H1 (cell line): ENCODE data around the gene UNC5B. TPM values are rescaled to one million over a fixed set of nuclear protein-coding genes. Genes with fewer than 3 reads are reported as not detected.
A peak's percentile ranks its signal among the peaks of the same experiment; 100 is the strongest.

Experiments
- CTCF ChIA-PET: fragments of 300-600 bp; sonication (Branson Sonifier 250); formaldehyde crosslinking; loops from one replicate; lab custom pipeline; 2021; ENCODE audit not compliant: partially characterized antibody; lab: Charles Lee
- POLR2A ChIA-PET: fragments of 300-600 bp; sonication (Branson Sonifier 250); formaldehyde crosslinking; loops from one replicate; lab custom pipeline; 2021; ENCODE audit warnings: inconsistent platforms; ENCODE audit not compliant: partially characterized antibody; lab: Charles Lee
- DNase-seq, 2 experiments: peaks; one replicate each; pipeline versions ENCODE4 v3.0.0 to v3.0.0-alpha.2; 2010 to 2022; ENCODE audit warnings: low spot score in 2 of 2, low read depth in 1 of 2, mixed read lengths in 1 of 2
- FAIRE-seq: peaks from 2 replicates; lab custom pipeline; 2011; peaks lifted over from hg19 to GRCh38; lab: Jason Lieb, UNC
- H2AFZ ChIP-seq: 2 replicates; pipeline ENCODE4 v1.8.1; 2012; ENCODE audit warnings: low read length, inconsistent platforms
- H2AK5ac ChIP-seq: 2 replicates; pipeline ENCODE4 v1.6.1; 2013; ENCODE audit warnings: low read depth, low read length
- H2BK120ac ChIP-seq: replicated peaks from 2 replicates; pipeline ENCODE3; 2013; ENCODE audit warnings: low read depth, low read length, inconsistent platforms
- H2BK12ac ChIP-seq: 2 replicates; pipeline ENCODE4 v1.6.1; 2013; ENCODE audit warnings: low read depth, low read length
- H2BK15ac ChIP-seq: 2 replicates; pipeline ENCODE4 v1.6.1; 2013; ENCODE audit warnings: low read length
- H2BK20ac ChIP-seq: 2 replicates; pipeline ENCODE4 v1.6.1; 2013; ENCODE audit warnings: low read length
- H2BK5ac ChIP-seq: 2 replicates; pipeline ENCODE4 v1.6.1; 2013; ENCODE audit warnings: low read depth, low read length
- H3K14ac ChIP-seq: 2 replicates; pipeline ENCODE4 v1.6.1; 2013; ENCODE audit warnings: inconsistent platforms; ENCODE audit not compliant: insufficient read length
- H3K18ac ChIP-seq: 2 replicates; pipeline ENCODE4 v1.6.1; 2013; ENCODE audit warnings: low read length; ENCODE audit errors: extremely low read depth
- H3K23ac ChIP-seq: 2 replicates; pipeline ENCODE4 v1.6.1; 2013; ENCODE audit warnings: inconsistent platforms; ENCODE audit not compliant: insufficient read length
- H3K23me2 ChIP-seq: 2 replicates; pipeline ENCODE4 v1.6.1; 2013; ENCODE audit warnings: low read depth, low read length
- H3K27ac ChIP-seq: 2 replicates; pipeline ENCODE4 v1.6.1; 2011; ENCODE audit warnings: low read depth, low read length, inconsistent platforms
- H3K27me3 ChIP-seq, 4 experiments: replicated peaks in 1 of 4; 1 replicate in 1 of 4; 2 replicates in 3 of 4; pipeline versions ENCODE4 v1.6.1 to v1.8.1; 2011 to 2013; ENCODE audit warnings: low read length in 3 of 4, mild to moderate bottlenecking in 3 of 4, inconsistent platforms in 2 of 4, mixed read lengths in 2 of 4, moderate library complexity in 1 of 4; ENCODE audit not compliant: control insufficient read depth in 3 of 4, insufficient read depth in 3 of 4; ENCODE audit errors: extremely low read depth in 1 of 4
- H3K36me3 ChIP-seq, 4 experiments: 2 replicates each; pipeline versions ENCODE4 v1.6.1 to v1.8.1; 2011 to 2013; ENCODE audit warnings: mild to moderate bottlenecking in 4 of 4, low read length in 3 of 4, moderate library complexity in 2 of 4, control low read depth in 1 of 4, inconsistent platforms in 1 of 4; ENCODE audit not compliant: insufficient read depth in 4 of 4, control insufficient read depth in 2 of 4
- H3K4ac ChIP-seq: replicated peaks from 2 replicates; pipeline ENCODE3; 2013; ENCODE audit warnings: low read length, low read depth, mixed read lengths, inconsistent platforms; ENCODE audit not compliant: insufficient read length
- H3K4me1 ChIP-seq, 4 experiments: replicated peaks in 1 of 4; 1 replicate in 1 of 4; 2 replicates in 3 of 4; pipeline versions ENCODE4 v1.6.1 to v1.8.1; 2011 to 2013; ENCODE audit warnings: low read length in 3 of 4, inconsistent platforms in 2 of 4, mixed read lengths in 1 of 4; ENCODE audit not compliant: insufficient read depth in 4 of 4, control insufficient read depth in 3 of 4
- H3K4me2 ChIP-seq, 2 experiments: 2 replicates each; pipeline versions ENCODE4 v1.6.1 to v1.8.1; 2011 to 2013; ENCODE audit warnings: low read depth in 2 of 2, low read length in 2 of 2, control low read depth in 1 of 2, inconsistent platforms in 1 of 2, mild to moderate bottlenecking in 1 of 2; ENCODE audit not compliant: insufficient read depth in 1 of 2
- H3K4me3 ChIP-seq, 4 experiments: fragments of 200-600, 300-600 bp in 1 of 4; sonication (generic), shearing (Covaris generic), sonication (Bioruptor Twin) in 1 of 4; 2 replicates each; pipeline versions ENCODE4 v1.5.1 to v1.8.1; 2011 to 2016; ENCODE audit warnings: low read length in 4 of 4, low read depth in 3 of 4, control low read depth in 2 of 4, inconsistent platforms in 2 of 4, mild to moderate bottlenecking in 2 of 4, mixed read lengths in 1 of 4, moderate library complexity in 1 of 4; ENCODE audit not compliant: insufficient read depth in 2 of 4; ENCODE audit errors: extremely low read depth in 1 of 4
- H3K56ac ChIP-seq: replicated peaks from 2 replicates; pipeline ENCODE3; 2013; ENCODE audit warnings: low read depth, mild to moderate bottlenecking, mixed read lengths, low read length, inconsistent platforms; ENCODE audit not compliant: insufficient read length
- H3K79me1 ChIP-seq: 2 replicates; pipeline ENCODE4 v1.6.1; 2013; ENCODE audit warnings: low read depth, low read length, control low read depth
- H3K79me2 ChIP-seq, 2 experiments: 2 replicates each; pipeline versions ENCODE4 v1.6.1 to v1.8.1; 2012 to 2013; ENCODE audit warnings: low read length in 2 of 2, mild to moderate bottlenecking in 2 of 2, inconsistent platforms in 1 of 2; ENCODE audit not compliant: insufficient read depth in 2 of 2, control insufficient read depth in 1 of 2
- H3K9ac ChIP-seq, 4 experiments: replicated peaks in 1 of 4; 1 replicate in 1 of 4; 2 replicates in 3 of 4; pipeline versions ENCODE4 v1.6.1 to v1.8.1; 2011 to 2013; ENCODE audit warnings: low read depth in 3 of 4, low read length in 3 of 4, control low read depth in 2 of 4, mild to moderate bottlenecking in 2 of 4, moderate library complexity in 2 of 4, inconsistent platforms in 1 of 4; ENCODE audit errors: extremely low read depth in 1 of 4
- H3K9me3 ChIP-seq, 2 experiments: 2 replicates each; pipeline versions ENCODE4 v1.6.1 to v1.8.1; 2012 to 2013; ENCODE audit warnings: mild to moderate bottlenecking in 2 of 2, moderate library complexity in 2 of 2, control low read depth in 1 of 2, inconsistent platforms in 1 of 2, low read depth in 1 of 2, low read length in 1 of 2, mixed read lengths in 1 of 2; ENCODE audit not compliant: insufficient read depth in 2 of 2
- H4K20me1 ChIP-seq, 2 experiments: replicated peaks in 1 of 2; 2 replicates each; pipeline versions ENCODE3 to v1.8.1; 2011 to 2013; ENCODE audit warnings: inconsistent platforms in 2 of 2, low read length in 2 of 2, mild to moderate bottlenecking in 1 of 2; ENCODE audit not compliant: insufficient read depth in 2 of 2, control insufficient read depth in 1 of 2
- H4K5ac ChIP-seq: 2 replicates; pipeline ENCODE4 v1.6.1; 2013; ENCODE audit warnings: low read length, low read depth, mixed read lengths, inconsistent platforms; ENCODE audit not compliant: insufficient read length
- H4K8ac ChIP-seq: 2 replicates; pipeline ENCODE4 v1.8.0; 2013; ENCODE audit warnings: mild to moderate bottlenecking, moderate library complexity, low read length, inconsistent platforms; ENCODE audit not compliant: insufficient read depth; ENCODE audit errors: extremely low read depth
- H4K91ac ChIP-seq: replicated peaks from 2 replicates; pipeline ENCODE3; 2013; ENCODE audit warnings: low read length, mixed read lengths, inconsistent platforms; ENCODE audit not compliant: insufficient read length
- CREB1 ChIP-seq: IDR thresholded peaks from 2 replicates; pipeline ENCODE4 v1.6.1; 2012; ENCODE audit warnings: inconsistent platforms
- GTF2F1 ChIP-seq: IDR thresholded peaks from 2 replicates; pipeline ENCODE4 v1.6.1; 2012; ENCODE audit warnings: low read depth, low read length, improper control_type of control experiment, borderline replicate concordance
- JUN ChIP-seq: IDR thresholded peaks from 2 replicates; pipeline ENCODE4 v1.6.1; 2011; ENCODE audit warnings: low read depth, mild to moderate bottlenecking, improper control_type of control experiment, low read length
- PHF8 ChIP-seq: fragments of 200-600 bp; sonication (generic); conservative IDR thresholded peaks from 2 replicates; pipeline ENCODE4 v1.7.1; 2012; ENCODE audit warnings: low read depth, mild to moderate bottlenecking, inconsistent platforms, low read length, moderate library complexity
- POU5F1 ChIP-seq: IDR thresholded peaks from 2 replicates; pipeline ENCODE4 v1.6.1; 2011; ENCODE audit warnings: low read depth, mild to moderate bottlenecking, low read length, moderate library complexity
- RAD21 ChIP-seq, 2 experiments: IDR thresholded peaks in 1 of 2; conservative IDR thresholded peaks in 1 of 2; 2 replicates each; pipeline ENCODE4 v1.6.1; 2011; ENCODE audit warnings: low read depth in 2 of 2, low read length in 2 of 2, improper control_type of control experiment in 1 of 2, inconsistent platforms in 1 of 2, mild to moderate bottlenecking in 1 of 2, moderate library complexity in 1 of 2
- SAP30 ChIP-seq: fragments of 300-600 bp; sonication (generic); IDR thresholded peaks from 2 replicates; pipeline ENCODE4 v1.7.1; 2012; ENCODE audit warnings: low read length, moderate library complexity, mild to moderate bottlenecking, inconsistent platforms; ENCODE audit not compliant: insufficient read depth, insufficient replicate concordance
- SRF ChIP-seq: IDR thresholded peaks from 2 replicates; pipeline ENCODE4 v1.6.1; 2011; ENCODE audit warnings: mild to moderate bottlenecking, low read depth, low read length, moderate library complexity
- SUZ12 ChIP-seq: fragments of 200-600 bp; sonication (generic); IDR thresholded peaks from 2 replicates; pipeline ENCODE4 v1.6.1; 2012; ENCODE audit warnings: mild to moderate bottlenecking, inconsistent platforms, low read length, moderate library complexity, mixed read lengths
- TBP ChIP-seq: IDR thresholded peaks from 2 replicates; pipeline ENCODE4 v1.6.1; 2011; ENCODE audit warnings: low read depth, low read length, improper control_type of control experiment
- TEAD4 ChIP-seq: IDR thresholded peaks from 2 replicates; pipeline ENCODE4 v1.6.1; 2012; ENCODE audit warnings: low read depth, low read length, inconsistent platforms, mixed read lengths
- ZNF274 ChIP-seq: IDR thresholded peaks from 2 replicates; pipeline ENCODE4 v1.7.0; 2012; ENCODE audit warnings: low read length, borderline replicate concordance; ENCODE audit errors: extremely low read depth
- WGBS, 2 experiments: shearing (Covaris generic) in 1 of 2; methylation state at CpG; one replicate each; pipeline versions ENCODE4 v1.1.6 to v1.1.7; 2013 to 2015; ENCODE audit warnings: low lambda C conversion rate in 2 of 2, mixed read lengths in 2 of 2, inconsistent platforms in 1 of 2, low coverage in 1 of 2, missing lambda C conversion rate in 1 of 2; ENCODE audit not compliant: insufficient replicate concordance in 2 of 2, insufficient coverage in 1 of 2, insufficient read length in 1 of 2; ENCODE audit errors: extremely low coverage in 1 of 2, missing lambda C conversion rate in 1 of 2; 5-methylcytosine and 5-hydroxymethylcytosine counted together
- polyA plus RNA-seq, 7 experiments: library from polyadenylated mRNA; depleted of rRNA in 3 of 7; stranded (reverse) in 5 of 7; unstranded in 2 of 7; fragments of >200 nt in 5 of 7; fragments of 200-250 nt in 2 of 7; gene quantifications; 1 replicate in 5 of 7; 2 replicates in 1 of 7; 4 replicates in 1 of 7; pipeline versions ENCODE4 v1.2.1 to v1.2.3, GENCODE V29; 2011 to 2013; ENCODE audit warnings: missing spikeins in 2 of 7, mixed read lengths in 2 of 7
- total RNA-seq: library from RNA; stranded (reverse); fragmentation: NEBNext Ultra II Directional; extraction: Animal tissue kit (Norgen Biotek cat#: 25700); gene quantifications from 2 replicates; pipeline ENCODE4 v1.2.1, GENCODE V29; 2021

UNC5B gene
- total and polyA plus RNA-seq, 2 of the 8 experiments (the other 6 are each of a cell fraction or from before 2014, with no cell fraction given): 27.9 to 31.8 TPM

- no peak overlapping the region for H2BK120ac ChIP-seq
- H3K79me2 ChIP-seq: no peaks in the 10 kb centered on the region
- ChIA-PET CTCF (interaction anchor here (0.6 to 7.4 kb wide), 12 partner anchors 10 to 454 kb away, joined by 3 to 52 read pairs (median 4); partner anchors contain the start of genes SLC29A3 and VSIR), POLR2A (interaction anchor here (0.9 to 1.7 kb wide), 3 partner anchors 12 to 28 kb away, joined by 3 to 4 read pairs (median 3); no protein-coding TSS in a partner anchor)
- no peak overlapping the region for H4K5ac ChIP-seq
- H2BK5ac ChIP-seq: no peak overlapping the region
- no peaks in the 10 kb centered on the region for H3K79me1 ChIP-seq
- H3K4me2 ChIP-seq: no peak overlapping the region
- H4K91ac ChIP-seq: no peak overlapping the region
- H3K23me2 ChIP-seq: no peaks in the 10 kb centered on the region
- no peak overlapping the region for H3K4ac ChIP-seq
- H2AK5ac ChIP-seq: no peak overlapping the region
- H3K56ac ChIP-seq: no peak overlapping the region
- no peak overlapping the region for H2BK12ac ChIP-seq
- H3K4me3 ChIP-seq: no peak overlapping the region
- FAIRE-seq: no peak
- H4K8ac ChIP-seq: no peak overlapping the region
- H3K4me1 ChIP-seq: peaks cover 11 to 38% (median 25%) of the 10 kb centered on the region in 4 experiments
- no peak overlapping the region for H3K14ac ChIP-seq
- no peak for DNase-seq
- no peak overlapping the region for H3K27ac ChIP-seq
- 0 out of 2 replicates have a peak overlapping the region, but pooled peaks have one; percentile 77 for H2BK20ac ChIP-seq
- H2AFZ ChIP-seq: no peak overlapping the region
- no peak overlapping the region for H3K9ac ChIP-seq
- TF ChIP-seq RAD21 (IDR thresholded peaks at IDR 0.05 in 1 of 2, conservative IDR thresholded peaks at IDR 0.05 in 1 of 2; ENCODE audit: low read depth in 2 of 2, low read length in 2 of 2): no peak
- TF ChIP-seq JUN: no peak
- no peak for TF ChIP-seq CREB1
- TF ChIP-seq TBP: no peak
- no peak for TF ChIP-seq GTF2F1
- no peak for TF ChIP-seq SAP30
- TF ChIP-seq PHF8: no peak
- no peak for TF ChIP-seq SUZ12
- TF ChIP-seq SRF: no peak
- TF ChIP-seq TEAD4: no peak
- no peak for TF ChIP-seq ZNF274
- TF ChIP-seq POU5F1: no peak
- no peak overlapping the region for H3K23ac ChIP-seq
- no peak overlapping the region for H3K18ac ChIP-seq
- H2BK15ac ChIP-seq: 0 out of 2 replicates have a peak overlapping the region, but pooled peaks have one; percentile 55
- H3K27me3 ChIP-seq: no peaks in the 10 kb centered on the region
- H3K36me3 ChIP-seq: peaks cover 0 to 3% (median 0%) of the 10 kb centered on the region in 4 experiments; a peak in 1 of 8 replicates
- H3K9me3 ChIP-seq: no peaks in the 10 kb centered on the region
- no peaks in the 10 kb centered on the region for H4K20me1 ChIP-seq
- 92% methylated on average over 1 of the region's 1 CpG; no CpG with 5 or more reads in 1 of the 2 experiments for WGBS, 2 experiments
Measured at GRCh38 chr10:71348850-71349249, 136.5 kb downstream of the UNC5B start.
